Activated T-helper 1 cell treated with anti-CD3 and anti-CD28 coated beads, Interleukin-2, amount 50 U/mL, for 16 hours (primary cell): ENCODE measurements around the gene MRPL27.
"Not testable (repeated sequence)": the region's sequence is repeated elsewhere in the genome, so short reads cannot be mapped to it uniquely, and the experiment has no call there.

Experiments
- DNase-seq, 2 donors: peaks; one replicate each; pipeline ENCODE4 v3.0.0-alpha.2; 2020; ENCODE audit warnings: low read depth in 1 of 2, low spot score in 1 of 2

The MRPL27 gene

DNA sequence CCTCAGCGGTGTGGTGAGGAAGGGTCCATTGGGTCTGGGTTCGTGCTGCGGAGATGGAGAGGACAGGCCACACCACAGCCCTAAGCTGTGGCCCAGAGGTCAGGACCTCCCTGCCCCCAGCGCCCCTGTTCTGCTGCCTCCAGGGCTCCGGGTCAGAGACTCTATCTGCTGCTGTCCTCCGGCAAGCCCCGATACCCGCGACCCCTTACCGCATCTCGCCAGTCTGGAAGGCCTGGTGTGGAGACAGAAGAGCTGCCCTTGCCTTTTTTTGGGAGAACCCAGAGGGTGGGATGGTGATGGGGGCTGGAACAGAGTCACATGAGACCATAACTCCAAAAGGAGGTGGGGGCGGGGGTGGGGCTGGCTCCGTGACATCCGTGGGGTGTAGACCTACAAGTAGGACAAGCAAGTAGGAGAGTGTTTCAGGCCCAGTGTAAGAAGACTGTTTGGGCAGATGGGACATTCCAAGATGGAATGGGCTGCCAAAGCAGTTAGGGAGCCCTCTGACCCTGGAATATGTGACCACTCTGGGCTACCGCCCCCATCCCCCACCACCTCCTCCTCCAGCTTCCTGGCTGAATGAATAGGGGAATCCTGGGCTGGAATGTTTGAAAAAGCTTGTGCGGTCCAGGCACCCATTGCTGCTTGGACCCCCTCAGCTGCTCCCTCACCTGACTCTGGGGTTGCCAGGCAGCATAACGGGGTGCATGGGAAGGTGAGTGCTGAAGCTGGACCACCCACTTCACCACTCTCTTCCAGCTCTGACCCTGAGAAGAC, 25.7 kb downstream of the MRPL27 start:
- DNase-seq, result no peak

- peak in 1 of 2 donors; percentile 33 for DNase-seq
Observed at GRCh38 chr17:50346313-50347116, 26.5 kb downstream of the MRPL27 start.

DNA sequence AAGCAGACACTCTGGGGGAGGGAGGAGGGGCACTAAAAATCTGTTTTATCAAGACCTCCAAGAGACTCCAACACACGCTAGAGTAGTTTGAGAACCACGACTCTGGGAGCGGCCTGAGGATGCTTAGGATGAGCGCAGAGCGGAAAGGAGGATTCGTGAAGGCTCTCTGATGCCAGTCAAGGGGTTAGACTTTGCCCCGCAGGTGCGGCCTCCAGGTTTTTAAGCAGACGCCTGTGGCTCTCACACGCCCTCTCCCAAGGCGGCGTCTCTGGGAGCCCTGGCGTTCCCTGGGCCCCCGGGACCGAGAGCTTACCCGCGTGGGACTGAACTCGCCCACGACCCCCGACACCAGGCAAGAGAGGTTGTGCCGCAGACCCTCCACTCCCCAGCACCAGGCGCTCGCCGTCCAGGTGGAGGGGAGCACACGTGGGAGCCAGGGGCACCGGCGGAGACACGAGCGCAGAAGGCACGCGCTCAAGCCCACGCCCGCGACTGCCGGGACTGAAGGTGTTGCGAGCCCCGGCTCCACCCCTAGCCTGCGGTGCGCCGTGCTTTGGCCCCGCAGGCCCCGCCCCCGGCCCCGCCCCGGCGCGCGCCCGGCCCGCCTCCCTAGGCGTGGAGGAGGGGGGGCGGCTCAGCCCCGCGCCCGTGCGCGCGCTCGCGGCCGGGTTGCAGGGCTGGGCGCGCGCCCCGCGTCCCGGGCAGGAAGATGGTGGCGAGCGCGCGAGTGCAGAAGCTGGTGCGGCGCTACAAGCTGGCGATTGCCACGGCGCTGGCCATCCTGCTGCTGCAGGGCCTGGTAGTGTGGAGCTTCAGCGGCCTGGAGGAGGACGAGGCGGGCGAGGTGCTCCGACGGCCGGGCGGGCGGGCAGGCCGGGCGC, 27.3 kb downstream of the MRPL27 start, which contains the start of gene XYLT2:
Gene XYLT2 (plus strand): TSS at position 695 of the 881 bp plus-strand sequence. CDS start 15 bp downstream, at position 710.
- peak; percentile 76 to 91 for DNase-seq

- no peak for DNase-seq
Observed at GRCh38 chr17:50344731-50345365, 28.1 kb downstream of the MRPL27 start.

- no peak for DNase-seq
Observed at GRCh38 chr17:50339381-50339780, 33.6 kb downstream of the MRPL27 start.

DNA sequence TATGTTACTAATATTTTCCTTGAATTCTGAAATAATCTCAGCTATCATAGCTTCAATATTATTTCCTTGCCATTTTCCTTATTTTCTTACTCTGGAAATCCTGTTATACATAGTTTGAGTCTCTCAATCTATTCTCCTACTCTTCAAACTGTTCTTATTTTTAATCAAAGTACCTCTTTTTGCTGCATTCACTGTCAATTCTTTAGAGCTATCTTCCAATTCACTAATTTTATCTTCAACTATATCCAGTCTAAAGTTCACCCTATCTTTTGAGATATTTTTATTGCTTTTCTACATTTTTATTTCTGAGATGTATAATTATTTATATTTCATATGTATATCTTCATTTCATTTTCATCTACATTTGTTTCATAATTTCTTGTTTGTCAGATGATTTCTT, 34.3 kb downstream of the MRPL27 start:
- DNase-seq, result no peak

DNA sequence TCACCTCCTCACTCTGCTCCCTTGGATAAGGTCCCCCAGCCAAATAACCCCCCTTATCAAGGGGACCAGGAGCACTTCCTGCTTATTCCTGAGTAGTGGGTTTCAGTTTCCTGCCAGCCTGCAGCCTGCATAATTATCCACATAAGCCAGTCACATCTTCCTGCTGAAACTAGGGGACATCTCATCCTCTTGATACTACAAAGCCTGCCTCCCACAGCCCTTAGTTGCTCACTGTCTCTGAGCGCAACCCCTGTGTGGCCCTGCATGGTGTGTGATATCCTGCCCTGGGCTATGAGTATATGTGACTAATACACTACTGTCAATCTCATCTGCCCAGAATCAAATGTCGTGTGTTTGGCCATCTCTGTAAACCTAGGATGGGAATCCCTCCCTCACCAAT, 35.0 kb downstream of the MRPL27 start:
- DNase-seq, result no peak

DNA sequence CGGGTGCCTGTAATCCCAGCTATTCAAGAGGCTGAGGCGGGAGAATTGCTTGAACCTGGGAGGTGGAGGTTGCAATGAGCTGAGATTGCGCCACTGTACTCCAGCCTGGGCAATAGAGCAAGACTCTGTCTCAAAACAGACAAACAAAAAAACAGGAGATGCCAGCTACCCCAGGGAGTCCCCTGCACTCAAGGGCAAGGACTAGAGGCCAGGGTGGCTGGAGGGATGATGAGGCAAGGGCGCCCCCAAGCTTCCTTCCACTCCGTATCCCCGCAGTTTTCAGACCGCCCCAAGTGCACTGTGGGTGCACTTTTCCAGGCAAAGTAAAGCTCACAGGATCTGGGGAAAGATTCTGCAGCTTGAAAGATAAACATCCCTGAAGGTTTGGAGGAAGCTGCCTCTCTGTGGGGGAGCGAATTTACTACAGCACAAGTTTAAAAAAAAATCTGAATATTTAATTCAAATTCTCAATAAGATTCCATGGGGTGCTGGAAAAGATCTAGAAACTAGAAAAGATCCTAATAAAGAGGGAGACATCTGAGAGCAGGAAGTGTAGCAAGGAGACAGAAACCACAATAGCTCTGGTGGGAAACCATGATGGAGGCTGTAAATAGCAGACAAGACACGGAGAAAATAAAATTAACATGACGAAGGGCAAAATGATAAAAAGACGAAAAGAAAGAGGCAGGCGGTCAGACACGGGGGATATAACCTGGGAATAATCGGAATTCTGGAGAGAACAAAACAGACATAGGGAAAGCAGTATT, 39.5 kb downstream of the MRPL27 start:
- not testable (repeated sequence) for DNase-seq

DNA sequence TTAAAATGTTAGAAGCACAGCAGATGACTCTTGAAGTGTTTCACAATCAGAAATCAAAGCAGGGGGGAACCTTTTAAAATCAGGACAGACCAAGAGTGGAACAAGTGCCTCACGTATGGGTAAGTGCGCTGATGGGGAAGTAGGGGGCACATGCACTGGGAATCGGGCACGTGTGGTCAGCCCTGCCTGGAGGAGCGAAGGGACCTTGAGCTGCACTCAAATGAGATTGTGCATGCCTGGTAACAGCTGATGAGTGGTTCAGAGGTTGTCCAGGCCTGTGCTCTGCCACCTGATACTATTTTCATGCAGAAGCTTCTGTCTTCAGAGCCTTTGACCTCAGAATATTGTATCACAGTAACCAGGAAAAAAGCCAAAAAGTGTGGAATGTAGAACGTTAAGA, 40.8 kb downstream of the MRPL27 start:
- DNase-seq, result no peak

GRCh38 chr17:50331085-50331791, 41.7 kb downstream of the MRPL27 start:
- DNase-seq, result no peak

GRCh38 chr17:50330151-50330775, 42.7 kb downstream of the MRPL27 start:
- no peak for DNase-seq

- DNase-seq, result no peak
Observed at GRCh38 chr17:50329716-50330115, 43.3 kb downstream of the MRPL27 start.

DNA sequence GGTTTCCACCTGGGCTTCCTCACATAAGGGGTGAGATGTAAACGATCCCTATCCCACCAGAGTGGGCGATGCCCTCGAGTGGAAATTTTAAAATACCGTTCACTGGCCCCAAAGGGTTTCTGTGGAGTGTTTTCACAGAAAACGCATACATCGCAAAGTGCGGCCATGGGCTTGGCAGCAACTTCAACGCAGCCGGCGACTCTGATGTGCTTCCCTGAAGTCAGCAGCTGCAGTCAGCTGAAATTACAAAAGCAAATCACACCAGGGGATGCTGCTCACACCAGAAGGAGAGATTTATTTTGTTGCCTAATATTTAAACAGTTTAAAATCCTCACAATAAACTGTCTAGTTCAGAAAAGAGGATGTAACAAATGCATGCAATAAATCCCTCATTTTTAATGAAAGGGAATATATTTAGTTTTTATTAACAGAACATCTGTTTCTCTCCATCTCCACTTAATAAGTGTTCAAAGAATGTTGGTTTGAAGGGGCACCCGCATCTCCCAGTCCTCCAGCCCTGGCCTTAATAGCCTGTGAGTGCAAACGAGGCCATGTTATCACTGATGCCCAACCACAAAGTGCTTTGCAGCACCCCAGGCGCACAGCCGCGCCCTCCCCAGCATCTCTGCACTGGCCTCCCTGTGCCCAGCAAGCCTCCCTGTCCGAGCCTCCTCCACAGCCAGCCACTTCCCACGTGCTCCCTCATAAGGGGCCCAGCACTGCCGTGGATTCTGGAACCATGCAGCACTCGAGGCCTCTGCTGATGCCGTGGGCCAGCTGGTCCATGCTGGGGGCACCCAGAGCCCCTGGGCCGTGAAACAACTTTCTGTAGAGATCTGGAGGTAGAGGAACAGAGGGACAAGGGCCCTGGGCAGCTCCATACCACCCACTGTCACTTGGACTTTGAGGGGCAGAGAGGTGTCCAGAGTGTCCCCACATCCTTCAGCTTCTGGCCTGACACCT, 44.3 kb downstream of the MRPL27 start:
- DNase-seq, result no peak

- DNase-seq, result no peak
Observed at GRCh38 chr17:50326831-50327364, 46.1 kb downstream of the MRPL27 start.

DNA sequence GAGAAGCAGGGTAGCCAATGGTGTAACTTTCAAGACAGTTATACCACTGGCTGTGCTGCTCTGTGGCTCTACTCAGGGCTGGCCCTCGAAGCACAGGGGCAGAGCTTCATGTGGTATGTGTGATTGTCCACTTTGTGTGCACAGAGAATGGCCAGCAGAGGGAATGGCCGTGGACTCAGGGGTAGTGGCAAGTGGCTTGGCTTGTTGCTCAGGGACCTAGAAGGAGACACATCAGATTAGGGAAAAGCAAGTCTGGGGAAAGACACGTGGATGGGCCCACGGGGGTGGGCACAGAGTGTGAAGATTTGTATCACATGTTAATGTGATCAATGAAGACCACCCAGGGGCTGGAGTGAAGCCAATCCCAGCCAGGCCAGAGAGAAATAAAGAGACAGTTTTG, 47.1 kb downstream of the MRPL27 start:
- DNase-seq, result no peak

DNA sequence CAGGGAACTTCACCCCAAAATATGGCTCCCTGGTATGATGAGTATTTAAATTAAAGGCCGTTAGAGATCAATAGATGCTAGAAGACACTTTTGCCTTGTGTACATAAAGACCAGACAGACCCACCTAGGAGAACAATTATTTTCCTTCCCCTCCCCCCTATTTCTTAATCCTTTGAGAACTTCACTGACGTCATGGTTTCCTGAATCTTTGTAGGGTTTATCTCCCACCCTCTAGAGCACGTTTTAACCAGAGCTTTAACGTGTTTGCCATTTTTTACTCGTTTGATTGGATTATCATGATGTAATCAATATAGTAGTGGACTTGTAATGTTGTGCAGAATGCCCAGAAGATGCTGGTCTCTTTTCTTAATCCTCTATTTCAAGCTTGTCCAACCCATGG, 49.9 kb downstream of the MRPL27 start:
- DNase-seq, result no peak

GRCh38 chr17:50322271-50322670, 50.7 kb downstream of the MRPL27 start:
- DNase-seq, result no peak
